Nucleus accumbens (tissue), 56 donors: ENCODE measurements around the gene PRSS27.

Experiments
- DNase-seq, 56 donors: peaks; one replicate each; lab custom pipeline; 2025; lab: John Stamatoyannopoulos, UW

Gene PRSS27

GRCh38 chr16:2752035-2752849 lies 32.2 kb upstream of the PRSS27 start, which contains the start of gene SRRM2:
Gene SRRM2, plus strand, starts transcription at chr16:2752638. Its CDS starts 3,727 bp downstream, at chr16:2756365.
- peak in 55 of 56 donors; percentile 53 to 99 (median 94) for DNase-seq

- DNase-seq = peak in 5 of 56 donors; percentile 20 to 58 (median 47)
Observed at GRCh38 chr16:2751577-2752034, 31.6 kb upstream of the PRSS27 start.

- no peak for DNase-seq
Observed at GRCh38 chr16:2749936-2750335, 29.9 kb upstream of the PRSS27 start.

- no peak for DNase-seq
Observed at GRCh38 chr16:2749476-2749875, 29.5 kb upstream of the PRSS27 start.

- no peak for DNase-seq
Observed at GRCh38 chr16:2748757-2749455, 28.9 kb upstream of the PRSS27 start.

- DNase-seq = peak in 20 of 56 donors; percentile 6 to 52 (median 23)
Observed at GRCh38 chr16:2745961-2746360, 25.9 kb upstream of the PRSS27 start.

- DNase-seq = peak in 1 of 56 donors; percentile 32
Observed at GRCh38 chr16:2745116-2745890, 25.3 kb upstream of the PRSS27 start.

GRCh38 chr16:2744711-2745110 lies 24.7 kb upstream of the PRSS27 start:
- no peak for DNase-seq

GRCh38 chr16:2743007-2743810 lies 23.2 kb upstream of the PRSS27 start:
- no peak for DNase-seq

- DNase-seq = no peak
Observed at GRCh38 chr16:2742323-2743006, 22.4 kb upstream of the PRSS27 start.

- DNase-seq = no peak
Observed at GRCh38 chr16:2741168-2741567, 21.1 kb upstream of the PRSS27 start.

GRCh38 chr16:2740476-2740875 lies 20.5 kb upstream of the PRSS27 start:
- no peak for DNase-seq

GRCh38 chr16:2739625-2740430 lies 19.8 kb upstream of the PRSS27 start:
- no peak for DNase-seq

- DNase-seq = no peak
Observed at GRCh38 chr16:2738615-2739014, 18.6 kb upstream of the PRSS27 start.

- no peak for DNase-seq
Observed at GRCh38 chr16:2737895-2738418, 17.9 kb upstream of the PRSS27 start.

- DNase-seq = no peak
Observed at GRCh38 chr16:2737238-2737605, 17.2 kb upstream of the PRSS27 start.

GRCh38 chr16:2736476-2737237 lies 16.6 kb upstream of the PRSS27 start:
- no peak for DNase-seq
